ENCODE data around the gene PCDHA5.
"Not testable (repeated sequence)": the region's sequence is repeated elsewhere in the genome, so short reads cannot be mapped to it uniquely, and the experiment has no call there.

PCDHA5 gene

DNA sequence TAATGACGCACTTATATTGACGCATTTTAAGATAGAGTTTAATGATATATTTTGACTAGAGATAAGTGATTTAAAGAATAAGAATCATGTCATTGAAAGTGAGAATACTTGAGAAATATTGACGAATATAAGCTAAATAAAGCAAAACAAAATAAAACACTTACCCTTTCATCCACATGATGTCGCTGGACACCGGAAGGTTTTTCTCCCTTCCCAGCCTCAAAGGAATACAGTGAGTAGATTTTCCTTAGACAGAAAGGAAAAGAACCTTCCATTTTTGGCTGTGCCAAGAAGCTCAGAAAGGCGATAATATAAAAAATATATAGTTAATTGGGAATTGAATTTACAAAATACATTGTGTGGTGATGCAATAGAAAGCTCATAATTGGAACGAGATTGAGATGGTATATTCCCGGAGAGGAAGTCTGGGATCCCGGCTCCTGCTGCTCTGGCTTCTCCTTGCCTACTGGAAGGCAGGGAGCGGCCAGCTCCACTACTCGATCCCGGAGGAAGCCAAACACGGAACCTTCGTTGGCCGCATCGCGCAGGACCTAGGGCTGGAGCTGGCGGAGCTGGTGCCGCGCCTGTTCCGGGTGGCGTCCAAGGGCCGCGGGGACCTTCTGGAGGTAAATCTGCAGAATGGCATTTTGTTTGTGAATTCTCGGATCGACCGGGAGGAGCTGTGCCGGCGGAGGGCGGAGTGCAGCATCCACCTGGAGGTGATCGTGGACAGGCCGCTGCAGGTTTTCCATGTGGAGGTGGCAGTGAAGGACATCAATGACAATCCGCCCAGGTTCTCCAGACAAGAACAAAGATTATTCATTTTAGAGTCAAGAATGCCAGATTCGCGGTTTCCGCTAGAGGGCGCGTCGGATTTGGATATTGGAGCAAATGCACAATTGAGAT, at the start of gene PCDHA5:
TSS of gene PCDHA5 (plus strand) at position 239 of the 906 bp plus-strand sequence.
- DNase-seq (ENCODE audit: low read depth), result no peak

DNA sequence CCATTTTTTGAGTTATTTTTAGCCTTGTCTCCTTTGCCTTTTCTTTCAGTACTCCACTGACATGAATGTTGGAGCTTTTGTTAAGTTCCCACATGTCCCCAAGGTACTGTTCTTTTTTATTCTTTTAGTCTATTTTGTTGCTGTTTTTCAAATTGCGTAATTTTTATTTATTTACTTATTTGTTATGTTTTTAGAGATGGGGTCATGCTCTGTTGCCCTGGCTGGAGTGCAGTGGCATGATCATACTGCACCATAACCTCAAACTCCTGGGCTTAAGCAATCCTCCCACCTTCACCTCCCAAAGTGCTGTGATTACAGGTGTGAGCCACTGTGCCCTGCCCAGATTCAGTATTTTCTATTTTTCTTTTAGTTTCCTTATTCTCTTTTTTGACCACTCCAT, 40.9 kb upstream of the PCDHA5 start:
- no peak for DNase-seq (ENCODE audit: low read depth)

DNA sequence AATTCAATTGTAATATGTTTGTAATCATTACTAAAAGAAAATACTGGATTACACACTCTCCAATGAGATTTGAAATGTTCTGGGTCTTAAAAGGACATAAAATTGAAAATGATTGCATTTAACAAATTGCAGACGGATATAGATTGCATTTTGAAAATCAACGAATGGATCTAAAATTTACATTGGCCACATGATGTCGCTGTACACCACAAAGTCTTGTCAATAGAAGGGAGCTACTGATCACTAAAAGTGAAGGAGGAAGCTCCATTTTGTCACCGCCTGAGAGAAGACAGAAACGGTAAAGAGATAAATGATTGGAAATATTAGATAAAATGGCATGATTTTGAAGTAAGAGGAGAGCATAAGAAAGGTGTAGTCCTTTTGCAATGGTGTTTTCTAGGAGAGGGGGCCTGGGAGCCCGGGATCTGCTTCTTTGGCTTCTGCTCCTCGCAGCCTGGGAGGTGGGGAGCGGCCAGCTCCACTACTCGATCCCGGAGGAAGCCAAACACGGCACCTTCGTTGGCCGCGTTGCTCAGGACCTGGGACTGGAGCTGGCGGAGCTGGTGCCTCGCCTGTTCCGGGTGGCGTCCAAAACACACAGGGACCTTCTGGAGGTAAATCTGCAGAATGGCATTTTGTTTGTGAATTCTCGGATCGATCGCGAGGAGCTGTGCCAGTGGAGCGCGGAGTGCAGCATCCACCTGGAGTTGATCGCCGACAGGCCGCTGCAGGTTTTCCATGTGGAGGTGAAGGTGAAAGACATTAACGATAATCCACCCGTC, 35.3 kb upstream of the PCDHA5 start, which contains the start of gene PCDHA1:
TSS of gene PCDHA1 (plus strand) at position 236 of the 782 bp plus-strand sequence.
- DNase-seq (ENCODE audit: low read depth), result no peak

DNA sequence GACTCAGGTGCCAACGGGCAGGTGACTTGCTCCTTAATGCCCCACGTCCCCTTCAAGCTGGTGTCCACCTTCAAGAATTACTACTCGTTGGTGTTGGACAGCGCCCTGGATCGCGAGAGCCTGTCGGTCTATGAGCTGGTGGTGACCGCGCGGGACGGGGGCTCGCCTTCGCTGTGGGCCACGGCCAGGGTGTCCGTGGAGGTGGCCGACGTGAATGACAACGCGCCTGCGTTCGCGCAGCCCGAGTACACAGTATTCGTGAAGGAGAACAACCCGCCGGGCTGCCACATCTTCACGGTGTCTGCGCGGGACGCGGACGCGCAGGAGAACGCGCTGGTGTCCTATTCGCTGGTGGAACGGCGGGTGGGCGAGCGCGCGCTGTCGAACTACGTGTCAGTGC, 34.0 kb upstream of the PCDHA5 start:
- not testable (repeated sequence) for DNase-seq (ENCODE audit: low read depth)

DNA sequence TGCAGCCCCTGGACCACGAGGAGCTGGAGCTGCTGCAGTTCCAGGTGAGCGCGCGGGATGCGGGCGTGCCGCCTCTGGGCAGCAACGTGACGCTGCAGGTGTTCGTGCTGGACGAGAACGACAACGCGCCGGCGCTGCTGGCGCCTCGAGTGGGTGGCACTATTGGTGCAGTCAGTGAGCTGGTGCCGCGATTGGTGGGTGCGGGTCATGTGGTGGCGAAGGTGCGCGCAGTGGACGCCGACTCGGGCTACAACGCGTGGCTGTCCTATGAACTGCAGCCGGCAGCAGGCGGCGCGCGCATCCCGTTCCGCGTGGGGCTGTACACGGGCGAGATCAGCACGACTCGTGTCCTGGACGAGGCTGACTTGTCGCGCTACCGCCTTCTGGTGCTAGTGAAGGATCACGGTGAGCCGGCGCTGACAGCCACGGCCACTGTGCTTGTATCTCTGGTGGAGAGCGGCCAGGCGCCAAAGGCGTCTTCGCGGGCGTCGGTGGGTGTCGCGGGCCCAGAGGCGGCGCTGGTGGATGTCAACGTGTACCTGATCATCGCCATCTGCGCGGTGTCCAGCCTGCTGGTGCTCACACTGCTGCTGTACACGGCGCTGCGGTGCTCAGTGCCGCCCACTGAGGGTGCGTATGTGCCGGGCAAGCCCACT, 33.4 kb upstream of the PCDHA5 start:
- DNase-seq (ENCODE audit: low read depth), result not testable (repeated sequence)

DNA sequence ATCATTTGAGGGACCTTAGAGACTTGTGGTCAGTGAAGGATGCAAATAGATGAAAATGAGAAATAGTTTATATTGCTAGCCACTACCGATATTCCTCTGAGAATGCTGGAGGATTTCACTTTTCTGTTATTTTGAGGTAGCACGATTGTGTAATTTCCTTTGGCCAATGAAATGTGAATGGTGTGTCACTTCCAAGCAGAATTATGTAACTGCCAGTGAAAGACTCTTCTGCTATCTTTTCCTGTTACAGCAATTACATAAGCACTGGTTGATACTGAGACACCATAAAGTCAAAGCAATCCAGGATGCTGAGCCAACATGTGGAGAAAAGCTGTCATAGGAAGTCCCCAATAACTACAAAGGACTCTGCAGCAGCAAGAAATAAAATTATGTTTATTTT, 30.3 kb upstream of the PCDHA5 start:
- DNase-seq (ENCODE audit: low read depth), result no peak

DNA sequence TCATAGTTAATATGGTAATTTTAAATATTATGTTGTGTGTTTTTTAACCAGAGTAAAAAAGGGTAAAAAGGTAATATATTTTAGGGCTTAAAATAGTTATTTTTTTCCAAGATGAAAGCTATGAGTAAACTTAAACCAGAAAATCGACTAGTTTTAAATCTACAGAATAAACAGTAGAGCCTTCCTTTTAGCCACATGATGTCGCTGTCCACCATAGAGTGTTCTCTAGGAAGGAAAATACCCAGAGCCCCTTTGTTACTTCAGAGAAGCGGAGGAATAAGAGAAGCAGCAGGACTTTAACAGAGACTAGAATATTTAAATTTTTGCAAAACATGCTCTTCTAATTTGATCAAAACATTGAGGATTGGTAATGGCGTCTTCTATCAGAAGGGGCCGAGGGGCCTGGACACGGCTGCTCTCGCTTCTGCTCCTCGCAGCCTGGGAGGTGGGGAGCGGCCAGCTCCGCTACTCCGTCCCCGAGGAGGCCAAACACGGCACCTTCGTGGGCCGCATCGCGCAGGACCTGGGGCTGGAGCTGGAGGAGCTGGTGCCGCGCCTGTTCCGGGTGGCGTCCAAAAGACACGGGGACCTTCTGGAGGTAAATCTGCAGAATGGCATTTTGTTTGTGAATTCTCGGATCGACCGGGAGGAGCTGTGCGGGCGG, 26.7 kb upstream of the PCDHA5 start, which contains the start of gene PCDHA2:
TSS of gene PCDHA2 (plus strand) at position 258 of the 664 bp plus-strand sequence.
- DNase-seq (ENCODE audit: low read depth), result no peak

DNA sequence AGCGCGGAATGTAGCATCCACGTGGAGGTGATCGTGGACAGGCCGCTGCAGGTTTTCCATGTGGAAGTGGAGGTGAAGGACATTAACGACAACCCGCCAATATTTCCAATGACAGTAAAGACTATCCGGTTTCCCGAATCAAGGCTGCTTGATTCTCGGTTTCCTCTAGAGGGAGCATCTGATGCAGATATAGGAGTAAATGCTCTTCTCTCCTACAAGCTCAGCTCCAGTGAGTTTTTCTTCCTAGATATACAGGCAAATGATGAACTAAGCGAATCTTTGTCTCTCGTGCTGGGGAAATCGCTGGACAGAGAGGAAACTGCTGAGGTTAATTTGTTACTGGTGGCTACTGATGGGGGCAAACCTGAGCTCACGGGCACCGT, 26.2 kb upstream of the PCDHA5 start:
- DNase-seq (ENCODE audit: low read depth), result no peak

DNA sequence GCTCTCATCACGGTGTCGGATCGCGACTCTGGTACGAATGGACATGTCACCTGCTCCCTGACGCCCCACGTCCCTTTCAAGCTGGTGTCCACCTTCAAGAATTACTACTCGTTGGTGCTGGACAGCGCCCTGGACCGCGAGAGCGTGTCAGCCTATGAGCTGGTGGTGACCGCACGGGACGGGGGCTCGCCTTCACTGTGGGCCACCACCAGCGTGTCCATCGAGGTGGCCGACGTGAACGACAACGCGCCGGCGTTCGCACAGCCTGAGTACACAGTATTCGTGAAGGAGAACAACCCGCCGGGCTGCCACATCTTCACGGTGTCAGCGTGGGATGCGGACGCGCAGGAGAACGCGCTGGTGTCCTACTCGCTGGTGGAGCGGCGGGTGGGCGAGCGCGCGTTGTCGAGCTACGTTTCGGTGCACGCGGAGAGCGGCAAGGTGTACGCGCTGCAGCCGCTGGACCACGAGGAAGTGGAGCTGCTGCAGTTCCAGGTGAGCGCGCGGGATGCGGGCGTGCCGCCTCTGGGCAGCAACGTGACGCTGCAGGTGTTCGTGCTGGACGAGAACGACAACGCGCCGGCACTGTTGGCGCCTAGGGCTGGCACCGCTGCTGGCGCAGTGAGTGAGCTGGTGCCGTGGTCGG, 25.2 kb upstream of the PCDHA5 start:
- not testable (repeated sequence) for DNase-seq (ENCODE audit: low read depth)

DNA sequence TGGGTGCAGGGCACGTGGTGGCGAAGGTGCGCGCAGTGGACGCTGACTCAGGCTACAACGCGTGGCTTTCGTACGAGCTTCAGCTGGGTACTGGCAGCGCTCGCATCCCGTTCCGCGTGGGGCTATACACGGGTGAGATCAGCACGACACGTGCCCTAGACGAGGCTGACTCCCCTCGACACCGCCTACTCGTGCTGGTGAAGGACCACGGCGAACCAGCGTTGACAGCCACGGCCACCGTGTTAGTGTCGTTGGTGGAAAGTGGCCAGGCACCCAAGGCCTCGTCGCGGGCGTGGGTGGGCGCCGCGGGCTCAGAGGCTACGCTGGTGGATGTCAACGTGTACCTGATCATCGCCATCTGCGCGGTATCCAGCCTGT, 24.7 kb upstream of the PCDHA5 start:
- no peak for DNase-seq (ENCODE audit: low read depth)

DNA sequence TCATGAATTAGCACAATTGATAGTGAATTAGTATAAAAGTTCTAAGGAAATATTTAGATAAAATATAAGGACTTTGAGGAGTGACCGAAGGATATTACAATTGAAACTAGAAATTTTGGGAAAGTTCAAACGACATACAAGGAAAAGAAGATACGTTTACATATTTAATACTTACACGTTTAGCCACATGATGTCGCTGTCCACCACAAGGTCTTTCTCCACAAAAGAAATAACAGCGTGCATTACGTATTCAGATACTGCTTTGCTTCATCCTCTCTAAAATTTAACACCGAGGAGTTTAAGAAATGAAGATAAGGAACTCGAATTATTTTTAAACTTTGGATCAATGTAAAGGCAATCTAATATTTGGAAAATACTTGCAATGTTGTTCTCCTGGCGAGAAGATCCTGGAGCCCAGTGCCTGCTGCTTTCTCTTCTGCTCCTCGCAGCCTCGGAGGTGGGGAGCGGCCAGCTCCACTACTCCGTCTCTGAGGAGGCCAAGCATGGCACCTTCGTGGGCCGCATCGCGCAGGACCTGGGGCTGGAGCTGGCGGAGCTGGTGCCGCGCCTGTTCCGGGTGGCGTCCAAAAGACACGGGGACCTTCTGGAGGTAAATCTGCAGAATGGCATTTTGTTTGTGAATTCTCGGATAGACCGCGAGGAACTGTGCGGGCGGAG, 20.5 kb upstream of the PCDHA5 start, which contains the start of gene PCDHA3:
TSS of gene PCDHA3 (plus strand) at position 242 of the 678 bp plus-strand sequence.
- no peak for DNase-seq (ENCODE audit: low read depth)

DNA sequence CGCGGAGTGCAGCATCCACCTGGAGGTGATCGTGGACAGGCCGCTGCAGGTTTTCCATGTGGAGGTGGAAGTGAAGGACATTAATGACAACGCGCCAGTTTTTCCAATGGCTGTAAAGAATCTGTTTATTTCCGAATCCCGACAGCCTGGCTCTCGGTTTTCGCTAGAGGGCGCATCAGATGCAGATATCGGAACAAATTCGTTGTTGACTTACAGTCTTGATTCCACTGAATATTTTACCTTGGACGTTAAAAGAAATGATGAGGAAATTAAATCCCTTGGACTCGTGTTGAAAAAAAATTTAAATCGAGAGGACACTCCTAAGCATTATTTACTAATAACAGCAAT, 19.9 kb upstream of the PCDHA5 start:
- DNase-seq (ENCODE audit: low read depth), result no peak

DNA sequence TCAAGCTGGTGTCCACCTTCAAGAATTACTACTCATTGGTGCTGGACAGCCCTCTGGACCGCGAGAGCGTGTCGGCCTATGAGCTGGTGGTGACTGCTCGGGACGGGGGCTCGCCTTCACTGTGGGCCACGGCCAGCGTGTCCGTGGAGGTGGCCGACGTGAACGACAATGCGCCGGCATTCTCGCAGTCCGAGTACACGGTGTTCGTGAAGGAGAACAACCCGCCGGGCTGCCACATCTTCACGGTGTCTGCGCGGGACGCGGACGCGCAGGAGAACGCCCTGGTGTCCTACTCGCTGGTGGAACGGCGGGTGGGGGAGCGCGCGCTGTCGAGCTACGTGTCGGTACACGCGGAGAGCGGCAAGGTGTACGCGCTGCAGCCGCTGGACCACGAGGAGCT, 19.0 kb upstream of the PCDHA5 start:
- not testable (repeated sequence) for DNase-seq (ENCODE audit: low read depth)

DNA sequence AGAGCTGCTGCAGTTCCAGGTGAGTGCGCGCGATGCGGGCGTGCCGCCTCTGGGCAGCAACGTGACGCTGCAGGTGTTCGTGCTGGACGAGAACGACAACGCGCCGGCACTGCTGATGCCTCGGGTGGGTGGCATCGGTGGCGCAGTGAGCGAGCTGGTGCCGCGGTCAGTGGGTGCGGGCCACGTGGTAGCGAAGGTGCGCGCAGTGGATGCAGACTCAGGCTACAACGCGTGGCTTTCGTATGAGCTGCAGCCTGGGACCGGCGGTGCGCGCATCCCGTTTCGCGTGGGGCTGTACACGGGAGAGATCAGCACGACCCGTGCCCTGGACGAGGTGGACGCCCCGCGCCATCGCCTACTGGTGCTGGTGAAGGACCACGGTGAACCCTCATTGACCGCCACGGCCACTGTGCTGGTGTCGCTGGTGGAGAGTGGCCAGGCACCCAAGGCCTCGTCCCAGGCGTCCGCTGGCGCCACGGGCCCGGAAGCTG, 18.6 kb upstream of the PCDHA5 start:
- no peak for DNase-seq (ENCODE audit: low read depth)

DNA sequence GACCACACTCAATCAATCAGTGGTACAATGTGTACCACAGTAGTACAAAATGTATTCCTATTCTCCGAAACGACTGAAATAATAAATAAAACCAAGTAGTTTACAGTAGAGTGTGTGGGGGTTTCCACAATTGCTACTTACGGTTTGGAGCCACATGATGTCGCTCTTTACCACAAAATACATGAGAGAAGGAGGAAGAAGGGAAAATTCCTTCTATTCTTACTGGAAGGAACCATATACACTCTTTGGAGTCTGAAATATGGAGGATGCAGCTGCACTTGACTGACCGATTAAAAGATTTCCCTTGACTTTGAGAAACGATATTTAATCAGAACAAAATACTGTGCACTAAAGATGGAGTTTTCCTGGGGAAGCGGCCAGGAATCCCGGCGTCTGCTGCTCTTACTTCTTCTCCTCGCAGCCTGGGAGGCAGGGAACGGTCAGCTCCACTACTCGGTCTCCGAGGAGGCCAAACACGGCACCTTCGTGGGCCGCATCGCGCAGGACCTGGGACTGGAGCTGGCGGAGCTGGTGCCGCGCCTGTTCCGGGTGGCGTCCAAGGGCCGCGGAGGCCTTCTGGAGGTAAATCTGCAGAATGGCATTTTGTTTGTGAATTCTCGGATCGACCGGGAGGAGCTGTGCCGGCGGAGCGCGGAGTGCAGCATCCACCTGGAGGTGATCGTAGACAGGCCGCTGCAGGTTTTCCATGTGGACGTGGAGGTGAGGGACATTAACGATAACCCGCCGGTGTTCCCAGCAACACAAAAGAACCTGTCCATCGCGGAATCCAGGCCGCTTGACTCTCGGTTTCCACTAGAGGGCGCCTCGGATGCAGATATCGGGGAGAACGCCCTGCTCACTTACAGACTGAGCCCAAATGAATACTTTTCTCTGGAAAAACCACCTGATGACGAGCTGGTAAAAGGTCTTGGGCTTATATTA, 14.3 kb upstream of the PCDHA5 start, which contains the start of gene PCDHA4:
TSS of gene PCDHA4 (plus strand) at position 235 of the 942 bp plus-strand sequence.
- DNase-seq (ENCODE audit: low read depth), result no peak

DNA sequence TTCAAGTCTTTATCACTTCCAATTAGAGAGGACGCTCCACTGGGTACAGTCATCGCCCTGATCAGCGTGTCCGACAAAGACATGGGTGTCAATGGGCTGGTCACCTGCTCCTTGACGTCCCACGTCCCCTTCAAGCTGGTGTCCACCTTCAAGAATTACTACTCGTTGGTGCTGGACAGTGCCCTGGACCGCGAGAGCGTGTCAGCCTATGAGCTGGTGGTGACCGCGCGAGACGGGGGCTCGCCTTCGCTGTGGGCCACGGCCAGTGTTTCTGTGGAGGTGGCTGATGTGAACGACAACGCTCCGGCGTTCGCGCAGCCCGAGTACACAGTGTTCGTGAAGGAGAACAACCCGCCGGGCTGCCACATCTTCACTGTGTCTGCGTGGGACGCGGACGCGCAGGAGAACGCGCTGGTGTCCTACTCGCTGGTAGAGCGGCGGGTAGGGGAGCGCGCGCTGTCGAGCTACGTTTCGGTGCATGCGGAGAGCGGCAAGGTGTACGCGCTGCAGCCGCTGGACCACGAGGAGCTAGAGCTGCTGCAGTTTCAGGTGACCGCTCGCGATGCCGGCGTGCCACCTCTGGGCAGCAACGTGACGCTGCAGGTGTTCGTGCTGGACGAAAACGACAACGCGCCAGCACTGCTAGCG, 13.0 kb upstream of the PCDHA5 start:
- not testable (repeated sequence) for DNase-seq (ENCODE audit: low read depth)

DNA sequence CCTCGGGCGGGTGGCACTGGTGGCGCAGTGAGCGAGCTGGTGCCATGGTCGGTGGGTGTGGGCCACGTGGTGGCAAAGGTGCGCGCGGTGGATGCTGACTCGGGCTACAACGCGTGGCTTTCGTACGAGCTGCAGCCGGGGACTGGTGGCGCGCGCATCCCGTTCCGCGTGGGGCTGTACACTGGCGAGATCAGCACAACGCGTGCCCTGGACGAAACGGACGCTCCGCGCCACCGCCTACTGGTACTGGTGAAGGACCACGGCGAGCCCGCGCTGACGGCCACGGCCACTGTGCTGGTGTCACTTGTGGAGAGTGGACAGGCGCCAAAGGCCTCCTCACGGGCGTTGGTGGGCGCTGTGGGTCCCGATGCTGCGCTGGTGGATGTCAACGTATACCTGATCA, 12.5 kb upstream of the PCDHA5 start:
- no peak for DNase-seq (ENCODE audit: low read depth)

DNA sequence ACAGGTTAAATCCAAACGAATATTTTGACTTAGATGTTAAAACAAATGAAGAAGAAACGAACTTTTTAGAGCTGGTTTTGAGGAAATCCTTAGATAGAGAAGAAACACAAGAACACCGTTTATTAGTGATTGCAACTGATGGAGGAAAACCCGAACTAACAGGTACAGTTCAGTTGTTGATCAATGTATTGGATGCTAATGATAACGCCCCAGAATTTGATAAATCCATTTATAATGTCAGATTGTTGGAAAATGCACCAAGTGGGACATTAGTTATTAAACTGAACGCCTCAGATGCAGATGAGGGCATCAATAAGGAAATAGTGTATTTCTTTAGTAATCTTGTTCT, 842 bp downstream of the PCDHA5 start:
- DNase-seq (ENCODE audit: low read depth), result no peak

DNA sequence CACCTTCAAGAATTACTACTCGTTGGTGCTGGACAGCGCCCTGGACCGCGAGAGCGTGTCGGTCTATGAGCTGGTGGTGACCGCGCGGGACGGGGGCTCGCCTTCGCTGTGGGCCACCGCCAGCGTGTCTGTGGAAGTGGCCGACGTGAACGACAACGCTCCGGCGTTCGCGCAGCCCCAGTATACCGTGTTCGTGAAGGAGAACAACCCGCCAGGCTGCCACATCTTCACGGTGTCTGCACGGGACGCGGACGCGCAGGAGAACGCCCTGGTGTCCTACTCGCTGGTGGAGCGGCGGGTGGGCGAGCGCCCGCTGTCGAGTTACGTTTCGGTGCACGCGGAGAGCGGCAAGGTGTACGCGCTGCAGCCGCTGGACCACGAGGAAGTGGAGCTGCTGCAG, 1.6 kb downstream of the PCDHA5 start:
- not testable (repeated sequence) for DNase-seq (ENCODE audit: low read depth)

All from activated T-cell treated with anti-CD3 and anti-CD28 coated beads for 24 hours (primary cell).